ENCODE measurements around the gene C16orf82. TPM values are rescaled to one million over a fixed set of nuclear protein-coding genes. Genes with fewer than 3 reads are reported as not detected.

Gene C16orf82
- total and polyA plus RNA-seq, 2 donors from 2014 or later = not detected

DNA sequence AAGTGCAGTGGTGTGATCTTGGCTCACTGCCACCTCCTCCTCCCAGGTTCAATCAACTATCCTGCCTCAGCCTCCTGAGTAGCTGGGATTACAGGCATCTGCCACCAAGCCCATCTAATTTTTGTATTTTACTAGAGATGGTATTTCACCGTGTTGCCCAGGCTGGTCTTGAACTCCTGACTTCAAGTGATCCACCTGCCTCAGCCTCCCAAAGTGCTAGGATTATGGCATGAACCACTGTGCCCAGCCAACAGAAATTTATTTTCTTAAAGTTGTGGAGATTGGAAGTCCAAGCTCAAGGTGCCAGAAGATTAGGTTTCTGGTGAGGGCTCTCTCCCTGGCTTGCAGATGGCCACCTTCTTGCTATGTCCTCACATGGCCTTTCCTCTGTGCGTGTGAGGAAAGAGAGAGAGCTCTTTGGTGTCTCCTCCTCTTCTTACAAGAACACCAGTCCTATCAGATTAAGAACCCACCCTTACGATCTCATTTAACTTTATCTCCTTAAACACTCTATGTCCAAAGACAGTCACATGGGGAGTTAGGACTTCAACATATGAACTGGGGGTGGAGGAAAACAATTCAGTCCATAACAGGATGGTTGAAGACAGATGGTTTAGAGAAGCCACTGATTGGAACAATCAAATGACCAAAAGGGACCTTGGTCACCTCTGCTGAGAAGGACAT, 31.8 kb downstream of the C16orf82 start:
- Histone ChIP-seq H3K4me3 (ENCODE audit: low read length in 3 of 3) (no peak overlapping the region), H3K27me3 (ENCODE audit: control insufficient read depth, insufficient read depth, low read length) (no peaks in the 10 kb centered on the region), H3K9ac (ENCODE audit: low read length in 3 of 3) (no peak overlapping the region), H3K9me3 (ENCODE audit: control insufficient read depth in 2 of 3, insufficient read depth in 1 of 3, low read length in 3 of 3) (no peaks in the 10 kb centered on the region), H3K27ac (ENCODE audit: low read depth in 2 of 2, low read length in 2 of 2) (no peak overlapping the region), H3K36me3 (ENCODE audit: control insufficient read depth in 2 of 3, insufficient read depth in 3 of 3, low read length in 3 of 3) (no peaks in the 10 kb centered on the region), H3K4me1 (ENCODE audit: control insufficient read depth in 2 of 3, insufficient read depth in 2 of 3, low read depth in 1 of 3, low read length in 3 of 3) (no peaks in the 10 kb centered on the region)
- DNase-seq (no peak), FAIRE-seq (no peak)
- TF ChIP-seq, protein P1, sequence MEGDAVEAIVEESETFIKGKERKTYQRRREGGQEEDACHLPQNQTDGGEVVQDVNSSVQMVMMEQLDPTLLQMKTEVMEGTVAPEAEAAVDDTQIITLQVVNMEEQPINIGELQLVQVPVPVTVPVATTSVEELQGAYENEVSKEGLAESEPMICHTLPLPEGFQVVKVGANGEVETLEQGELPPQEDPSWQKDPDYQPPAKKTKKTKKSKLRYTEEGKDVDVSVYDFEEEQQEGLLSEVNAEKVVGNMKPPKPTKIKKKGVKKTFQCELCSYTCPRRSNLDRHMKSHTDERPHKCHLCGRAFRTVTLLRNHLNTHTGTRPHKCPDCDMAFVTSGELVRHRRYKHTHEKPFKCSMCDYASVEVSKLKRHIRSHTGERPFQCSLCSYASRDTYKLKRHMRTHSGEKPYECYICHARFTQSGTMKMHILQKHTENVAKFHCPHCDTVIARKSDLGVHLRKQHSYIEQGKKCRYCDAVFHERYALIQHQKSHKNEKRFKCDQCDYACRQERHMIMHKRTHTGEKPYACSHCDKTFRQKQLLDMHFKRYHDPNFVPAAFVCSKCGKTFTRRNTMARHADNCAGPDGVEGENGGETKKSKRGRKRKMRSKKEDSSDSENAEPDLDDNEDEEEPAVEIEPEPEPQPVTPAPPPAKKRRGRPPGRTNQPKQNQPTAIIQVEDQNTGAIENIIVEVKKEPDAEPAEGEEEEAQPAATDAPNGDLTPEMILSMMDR (IDR thresholded peaks at IDR 0.05; ENCODE audit: borderline replicate concordance, extremely low read depth, insufficient read depth) = no peak
- intact Hi-C loops (cut with DNase I) = no loop called here

DNA sequence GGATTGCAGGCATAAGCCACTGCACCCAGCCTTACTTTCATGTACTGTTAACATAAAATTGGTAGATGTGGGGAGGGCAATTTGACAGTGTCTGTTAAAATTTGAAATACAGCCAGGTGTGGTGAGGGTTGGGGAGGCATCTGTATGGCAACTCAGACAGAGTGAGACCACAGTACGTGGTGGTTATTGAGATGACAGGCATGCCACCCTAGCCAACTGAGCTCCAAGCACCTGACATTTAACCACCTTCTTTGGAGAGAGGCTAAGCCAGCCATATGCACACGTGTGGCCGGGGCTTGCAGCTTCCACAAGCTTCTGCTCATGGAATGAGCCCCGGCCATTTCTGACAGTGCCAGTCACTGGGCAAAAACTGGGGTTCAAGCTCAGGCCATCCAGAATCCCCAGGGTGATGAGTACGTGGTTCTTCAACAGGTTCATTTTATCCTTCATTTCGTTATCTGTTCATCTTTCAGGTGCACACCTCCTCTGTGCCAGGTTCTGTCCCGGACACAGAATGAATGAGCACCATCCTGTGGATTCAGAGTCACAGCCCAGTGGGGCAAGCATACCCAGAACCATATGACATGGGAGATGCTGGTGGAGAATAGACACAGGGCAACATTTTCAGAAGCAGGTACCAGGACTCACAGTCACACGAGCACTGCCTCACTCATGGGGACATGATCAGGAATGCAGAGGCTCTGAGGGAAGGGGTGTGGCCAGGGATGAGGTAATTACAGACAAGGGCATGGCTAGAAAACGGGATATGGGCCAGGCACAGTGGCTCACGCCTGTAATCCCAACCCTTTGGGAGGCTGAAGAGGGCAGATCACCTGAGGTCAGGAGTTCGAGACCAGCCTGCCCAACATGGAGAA, 36.2 kb downstream of the C16orf82 start:
- FAIRE-seq = no peak
- H3K9me3 ChIP-seq (ENCODE audit: control insufficient read depth in 2 of 3, insufficient read depth in 1 of 3, low read length in 3 of 3) = no peaks in the 10 kb centered on the region
- DNase-seq = no peak
- TF ChIP-seq, protein P1 (IDR thresholded peaks at IDR 0.05; ENCODE audit: borderline replicate concordance, extremely low read depth, insufficient read depth) = no peak
- no peak overlapping the region for H3K27ac ChIP-seq (ENCODE audit: low read depth in 2 of 2, low read length in 2 of 2)
- no peaks in the 10 kb centered on the region for H3K4me1 ChIP-seq (ENCODE audit: control insufficient read depth in 2 of 3, insufficient read depth in 2 of 3, low read depth in 1 of 3, low read length in 3 of 3)
- no peaks in the 10 kb centered on the region for H3K36me3 ChIP-seq (ENCODE audit: control insufficient read depth in 2 of 3, insufficient read depth in 3 of 3, low read length in 3 of 3)
- intact Hi-C loops (cut with DNase I) = no loop called here
- no peak overlapping the region for H3K9ac ChIP-seq (ENCODE audit: low read length in 3 of 3)
- no peaks in the 10 kb centered on the region for H3K27me3 ChIP-seq (ENCODE audit: control insufficient read depth, insufficient read depth, low read length)
- H3K4me3 ChIP-seq (ENCODE audit: low read length in 3 of 3) = no peak overlapping the region

- intact Hi-C loops (cut with DNase I) = no loop called here
- Histone ChIP-seq H3K27me3 (ENCODE audit: control insufficient read depth, insufficient read depth, low read length) (no peaks in the 10 kb centered on the region), H3K9me3 (ENCODE audit: control insufficient read depth in 2 of 3, insufficient read depth in 1 of 3, low read length in 3 of 3) (no peaks in the 10 kb centered on the region), H3K4me3 (ENCODE audit: low read length in 3 of 3) (no peak overlapping the region), H3K27ac (ENCODE audit: low read depth in 2 of 2, low read length in 2 of 2) (no peak overlapping the region), H3K4me1 (ENCODE audit: control insufficient read depth in 2 of 3, insufficient read depth in 2 of 3, low read depth in 1 of 3, low read length in 3 of 3) (no peaks in the 10 kb centered on the region), H3K36me3 (ENCODE audit: control insufficient read depth in 2 of 3, insufficient read depth in 3 of 3, low read length in 3 of 3) (no peaks in the 10 kb centered on the region), H3K9ac (ENCODE audit: low read length in 3 of 3) (no peak overlapping the region)
- TF ChIP-seq, protein P1 (IDR thresholded peaks at IDR 0.05; ENCODE audit: borderline replicate concordance, extremely low read depth, insufficient read depth) = no peak
- DNase-seq (no peak), FAIRE-seq (no peak)
Measured at GRCh38 chr16:27103954-27104353, 37.2 kb downstream of the C16orf82 start.

Data from kidney (tissue), 14 donors.